ENCODE measurements around the gene DERA.

DERA gene

GRCh38 chr12:15880721-15881120, 30.4 kb upstream of the DERA start:
- Histone ChIP-seq H3K27me3 (replicated peaks; ENCODE audit: insufficient read depth, low read length) (no peaks in the 10 kb centered on the region), H3K9ac (ENCODE audit: low read length) (no peak overlapping the region), H3K4me3 (ENCODE audit: low read length) (no peak overlapping the region), H3F3A (ENCODE audit: insufficient read depth, low read length) (0 out of 2 replicates have a peak, but pooled peaks cover 6% of the 10 kb centered on the region), H2AFZ (ENCODE audit: low read length) (no peak overlapping the region), H3K9me2 (replicated peaks; ENCODE audit: insufficient read depth, low read length) (no peaks in the 10 kb centered on the region), H3K27ac (ENCODE audit: low read length) (no peak overlapping the region), H3K79me2 (ENCODE audit: low read length) (peaks cover 34% of the 10 kb centered on the region), H3K9me3 (replicated peaks; ENCODE audit: insufficient read depth, low read length) (no peaks in the 10 kb centered on the region), H3K36me3 (replicated peaks; ENCODE audit: insufficient read depth, low read length) (no peaks in the 10 kb centered on the region), H4K20me1 (ENCODE audit: insufficient read depth, low read length) (peaks cover 3% of the 10 kb centered on the region; the same call in 1 of the 2 replicates), H3K4me2 (ENCODE audit: low read depth, low read length) (no peak overlapping the region), H3K4me1 (ENCODE audit: low read length) (0 out of 2 replicates have a peak, but pooled peaks cover 16% of the 10 kb centered on the region)
- no peak for TF ChIP-seq CTCF (IDR thresholded peaks at IDR 0.05; ENCODE audit: low read length)
- TF ChIP-seq EZH2phosphoT487 (IDR thresholded peaks at IDR 0.05; ENCODE audit: low read length), result no peak
- TF ChIP-seq EZH2 (optimal IDR thresholded peaks at IDR 0.05; ENCODE audit: low read depth, low read length), result no peak
- no peak for DNase-seq

GRCh38 chr12:15882118-15882971, 28.8 kb upstream of the DERA start, which contains the start of gene STRAP:
TSS of gene STRAP (plus strand) at chr12:15882387. CDS start at chr12:15882708, 321 bp downstream.
- TF ChIP-seq EZH2phosphoT487 (IDR thresholded peaks at IDR 0.05; ENCODE audit: low read length) (no peak), EZH2 (optimal IDR thresholded peaks at IDR 0.05; ENCODE audit: low read depth, low read length) (no peak), CTCF (IDR thresholded peaks at IDR 0.05; ENCODE audit: low read length) (no peak)
- peak; percentile 97 for DNase-seq
- H4K20me1 ChIP-seq (ENCODE audit: insufficient read depth, low read length), result peaks cover 15% of the 10 kb centered on the region; the same call in 1 of the 2 replicates

GRCh38 chr12:15883536-15883935, 27.6 kb upstream of the DERA start:
- no peak overlapping the region for H2AFZ ChIP-seq (ENCODE audit: low read length)
- peak overlapping the region; percentile 96; the same call in 1 of the 2 replicates for H3K9ac ChIP-seq (ENCODE audit: low read length)
- H3K79me2 ChIP-seq (ENCODE audit: low read length), result peaks cover 62% of the 10 kb centered on the region
- no peaks in the 10 kb centered on the region for H3K9me2 ChIP-seq (replicated peaks; ENCODE audit: insufficient read depth, low read length)
- 0 out of 2 replicates have a peak, but pooled peaks cover 16% of the 10 kb centered on the region for H3K4me1 ChIP-seq (ENCODE audit: low read length)
- no peaks in the 10 kb centered on the region for H3K9me3 ChIP-seq (replicated peaks; ENCODE audit: insufficient read depth, low read length)
- H4K20me1 ChIP-seq (ENCODE audit: insufficient read depth, low read length), result peaks cover 21% of the 10 kb centered on the region; the same call in 1 of the 2 replicates
- H3K27ac ChIP-seq (ENCODE audit: low read length), result no peak overlapping the region; the same call in 1 of the 2 replicates
- H3K4me3 ChIP-seq (ENCODE audit: low read length), result peak overlapping the region; percentile 94
- H3K27me3 ChIP-seq (replicated peaks; ENCODE audit: insufficient read depth, low read length), result no peaks in the 10 kb centered on the region
- TF ChIP-seq EZH2 (optimal IDR thresholded peaks at IDR 0.05; ENCODE audit: low read depth, low read length) (no peak), CTCF (IDR thresholded peaks at IDR 0.05; ENCODE audit: low read length) (no peak), EZH2phosphoT487 (IDR thresholded peaks at IDR 0.05; ENCODE audit: low read length) (no peak)
- peak overlapping the region; percentile 93 for H3K4me2 ChIP-seq (ENCODE audit: low read depth, low read length)
- DNase-seq, result no peak
- 0 out of 2 replicates have a peak, but pooled peaks cover 6% of the 10 kb centered on the region for H3F3A ChIP-seq (ENCODE audit: insufficient read depth, low read length)
- H3K36me3 ChIP-seq (replicated peaks; ENCODE audit: insufficient read depth, low read length), result no peaks in the 10 kb centered on the region

More at GRCh38 chr12:15882118-15882971, 28.8 kb upstream of the DERA start, which contains the start of gene STRAP:
- peak within 1 kb of the TSS; percentile 96 for H3K9ac ChIP-seq (ENCODE audit: low read length)
- no peaks in the 10 kb centered on the region for H3K36me3 ChIP-seq (replicated peaks; ENCODE audit: insufficient read depth, low read length)
- H3K27ac ChIP-seq (ENCODE audit: low read length), result peak within 1 kb of the TSS; percentile 95
- peaks cover 51% of the 10 kb centered on the region for H3K79me2 ChIP-seq (ENCODE audit: low read length)
- no peaks in the 10 kb centered on the region for H3K27me3 ChIP-seq (replicated peaks; ENCODE audit: insufficient read depth, low read length)
- H3F3A ChIP-seq (ENCODE audit: insufficient read depth, low read length), result 0 out of 2 replicates have a peak, but pooled peaks cover 6% of the 10 kb centered on the region
- H3K9me2 ChIP-seq (replicated peaks; ENCODE audit: insufficient read depth, low read length), result no peaks in the 10 kb centered on the region
- H3K9me3 ChIP-seq (replicated peaks; ENCODE audit: insufficient read depth, low read length), result no peaks in the 10 kb centered on the region
- peak within 1 kb of the TSS; percentile 93 for H2AFZ ChIP-seq (ENCODE audit: low read length)
- peak within 1 kb of the TSS; percentile 94 for H3K4me3 ChIP-seq (ENCODE audit: low read length)
- H3K4me1 ChIP-seq (ENCODE audit: low read length), result 0 out of 2 replicates have a peak, but pooled peaks cover 16% of the 10 kb centered on the region
- peak within 1 kb of the TSS; percentile 93 for H3K4me2 ChIP-seq (ENCODE audit: low read depth, low read length)

Data from MM.1S (cell line).